ENCODE data around the gene ITGA8. TPM values are rescaled to one million over a fixed set of nuclear protein-coding genes. Genes with fewer than 3 reads are reported as not detected.
"Not testable (repeated sequence)": the region's sequence is repeated elsewhere in the genome, so short reads cannot be mapped to it uniquely, and the experiment has no call there.

ITGA8 gene
- total and polyA plus RNA-seq, 2 of the 4 experiments (the other 2 are of a cell fraction), result under 0.01 to 0.02 TPM

DNA sequence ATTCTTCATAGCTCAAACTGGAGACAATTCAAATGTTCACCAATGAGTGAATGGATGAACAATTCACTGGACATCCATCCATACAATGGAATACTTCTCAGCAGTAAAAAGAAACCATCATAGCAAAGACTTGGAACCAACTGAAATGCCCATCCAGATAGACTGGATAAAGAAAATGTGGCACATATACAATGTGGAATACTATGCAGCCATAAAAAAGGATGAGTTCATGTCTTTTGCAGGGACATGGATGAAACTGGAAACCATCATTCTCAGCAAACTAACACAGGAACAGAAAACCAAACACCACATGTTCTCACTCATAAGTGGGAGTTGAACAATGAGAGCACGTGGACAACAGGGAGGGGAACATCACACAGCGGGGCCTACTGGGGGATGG is 136.8 kb downstream of the ITGA8 start:
- H3K56ac ChIP-seq (ENCODE audit: extremely low read depth, insufficient read depth, low read length); H3K27me3 ChIP-seq (ENCODE audit: control insufficient read depth, insufficient read depth, low read length); H3K4me3 ChIP-seq (ENCODE audit: insufficient read depth, low read depth, low read length); H4K20me1 ChIP-seq (ENCODE audit: insufficient read depth, low read length); ATAC-seq (ENCODE audit: low read depth); H3K36me3 ChIP-seq (ENCODE audit: control insufficient read depth, insufficient read depth, low read length); H2AK9ac ChIP-seq (replicated peaks; ENCODE audit: low read depth, low read length, poor library complexity); H3K9ac ChIP-seq (ENCODE audit: low read depth, low read length); CTCF ChIA-PET; H3K4ac ChIP-seq (ENCODE audit: low read depth, low read length); H3K4me1 ChIP-seq (ENCODE audit: control insufficient read depth, insufficient read depth, low read length); H3K9me1 ChIP-seq (ENCODE audit: insufficient read depth, low read length); H4K8ac ChIP-seq (ENCODE audit: low read depth in 2 of 2, low read length in 2 of 2); H3K23ac ChIP-seq (ENCODE audit: low read depth, low read length); H4K5ac ChIP-seq (ENCODE audit: low read depth, low read length); H3K27ac ChIP-seq (ENCODE audit: insufficient read depth, low read length); H2BK15ac ChIP-seq (ENCODE audit: low read depth, low read length); DNase-seq; H2AK5ac ChIP-seq (ENCODE audit: low read depth, low read length); in situ Hi-C loops (cut with MboI; ENCODE audit: low sequenced_read_pairs); H3K4me2 ChIP-seq (ENCODE audit: low read depth, low read length); H2BK5ac ChIP-seq (ENCODE audit: low read depth, low read length, poor library complexity, severe bottlenecking); H2BK120ac ChIP-seq (ENCODE audit: low read depth, low read length); H4K91ac ChIP-seq (ENCODE audit: insufficient read depth, low read depth, low read length); dilution Hi-C loops (cut with HindIII; ENCODE audit: low sequenced_read_pairs, unreplicated experiment); H3K9me3 ChIP-seq (ENCODE audit: control insufficient read depth, insufficient read depth, low read length); H3K18ac ChIP-seq (ENCODE audit: low read depth, low read length); H3K14ac ChIP-seq (replicated peaks; ENCODE audit: low read depth, low read length); intact Hi-C loops (cut with micrococcal nuclease); H2BK20ac ChIP-seq (ENCODE audit: low read depth, low read length); H2AFZ ChIP-seq (replicated peaks; ENCODE audit: low read length, poor library complexity); BruUV-seq (replicated peaks); H3K79me1 ChIP-seq (ENCODE audit: low read depth in 1 of 2, low read length in 2 of 2): not testable (repeated sequence)
- no CpG with 5 or more reads among the region's 2 CpGs for WGBS, 2 experiments (ENCODE audit: extremely low coverage in 2 of 2, insufficient read length in 1 of 2)
- POLR2A ChIA-PET (ENCODE audit: unreplicated experiment), result interaction anchor here (0.5 kb wide), 1 partner anchor 22 kb away, joined by 5 read pairs; no protein-coding TSS in a partner anchor
